ENCODE measurements around the gene CRCP. TPM values are rescaled to one million over a fixed set of nuclear protein-coding genes. Genes with fewer than 3 reads are reported as not detected.

The CRCP gene
- total RNA-seq, 1 donor from 2014 or later = 26.8 TPM

DNA sequence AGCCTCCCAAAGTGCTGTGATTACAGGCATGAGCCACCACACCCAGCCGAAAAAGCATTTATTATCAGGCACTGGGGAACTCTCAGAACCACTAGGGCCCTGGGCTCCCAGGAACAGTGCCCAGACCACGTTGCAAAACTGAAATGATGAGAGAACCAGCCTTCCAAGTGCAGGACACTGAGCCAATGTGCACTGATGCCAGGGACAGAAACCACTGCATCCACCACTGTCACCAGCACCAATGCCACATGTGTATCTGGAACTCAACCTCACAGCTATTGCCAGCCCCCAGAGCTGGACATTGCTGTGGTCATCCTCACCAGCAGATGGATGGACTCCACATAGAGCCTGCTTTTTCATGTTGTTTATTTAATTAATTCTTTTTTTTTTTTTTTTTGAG lies 62.3 kb downstream of the CRCP start:
- H3K27ac Mint-ChIP-seq (ENCODE audit: unreplicated experiment) = no peak overlapping the region
- Histone ChIP-seq H2AFZ (ENCODE audit: low read depth, low read length) (no peak overlapping the region), H3K4me2 (ENCODE audit: low read length) (no peak overlapping the region), H3K9ac (ENCODE audit: low read length) (no peak overlapping the region), H3K4me3 (ENCODE audit: insufficient read depth, low read depth, low read length) (no peak overlapping the region), H3K4me1 (ENCODE audit: insufficient read depth, low read length) (no peaks in the 10 kb centered on the region), H3K27ac (ENCODE audit: low read depth, low read length) (no peak overlapping the region), H4K20me1 (ENCODE audit: insufficient read depth, low read length) (no peaks in the 10 kb centered on the region), H3K27me3 (ENCODE audit: insufficient read depth, low read length) (no peaks in the 10 kb centered on the region), H3K9me3 (ENCODE audit: insufficient read depth, low read depth, low read length) (peaks cover 4% of the 10 kb centered on the region), H3K36me3 (ENCODE audit: insufficient read depth, low read length) (no peaks in the 10 kb centered on the region), H3K79me2 (ENCODE audit: insufficient read depth, low read length) (no peaks in the 10 kb centered on the region)
- no peak for DNase-seq (ENCODE audit: low read depth)
- no peaks in the 10 kb centered on the region for H3K4me1 Mint-ChIP-seq (ENCODE audit: low read depth, unreplicated experiment)
- H3K27me3 Mint-ChIP-seq (ENCODE audit: low read depth, unreplicated experiment) = no peaks in the 10 kb centered on the region
- H3K36me3 Mint-ChIP-seq (ENCODE audit: low read depth, unreplicated experiment) = no peaks in the 10 kb centered on the region
- H3K9me3 Mint-ChIP-seq (ENCODE audit: unreplicated experiment) = peaks cover 2% of the 10 kb centered on the region
- no peak for TF ChIP-seq EZH2 (IDR thresholded peaks at IDR 0.05; ENCODE audit: insufficient read depth, low read length)
- TF ChIP-seq, protein P1, sequence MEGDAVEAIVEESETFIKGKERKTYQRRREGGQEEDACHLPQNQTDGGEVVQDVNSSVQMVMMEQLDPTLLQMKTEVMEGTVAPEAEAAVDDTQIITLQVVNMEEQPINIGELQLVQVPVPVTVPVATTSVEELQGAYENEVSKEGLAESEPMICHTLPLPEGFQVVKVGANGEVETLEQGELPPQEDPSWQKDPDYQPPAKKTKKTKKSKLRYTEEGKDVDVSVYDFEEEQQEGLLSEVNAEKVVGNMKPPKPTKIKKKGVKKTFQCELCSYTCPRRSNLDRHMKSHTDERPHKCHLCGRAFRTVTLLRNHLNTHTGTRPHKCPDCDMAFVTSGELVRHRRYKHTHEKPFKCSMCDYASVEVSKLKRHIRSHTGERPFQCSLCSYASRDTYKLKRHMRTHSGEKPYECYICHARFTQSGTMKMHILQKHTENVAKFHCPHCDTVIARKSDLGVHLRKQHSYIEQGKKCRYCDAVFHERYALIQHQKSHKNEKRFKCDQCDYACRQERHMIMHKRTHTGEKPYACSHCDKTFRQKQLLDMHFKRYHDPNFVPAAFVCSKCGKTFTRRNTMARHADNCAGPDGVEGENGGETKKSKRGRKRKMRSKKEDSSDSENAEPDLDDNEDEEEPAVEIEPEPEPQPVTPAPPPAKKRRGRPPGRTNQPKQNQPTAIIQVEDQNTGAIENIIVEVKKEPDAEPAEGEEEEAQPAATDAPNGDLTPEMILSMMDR (IDR thresholded peaks at IDR 0.05; ENCODE audit: insufficient read depth, low read depth, low read length) = no peak
- no peak overlapping the region for H3K4me3 Mint-ChIP-seq (ENCODE audit: unreplicated experiment)
- FAIRE-seq = no peak

DNA sequence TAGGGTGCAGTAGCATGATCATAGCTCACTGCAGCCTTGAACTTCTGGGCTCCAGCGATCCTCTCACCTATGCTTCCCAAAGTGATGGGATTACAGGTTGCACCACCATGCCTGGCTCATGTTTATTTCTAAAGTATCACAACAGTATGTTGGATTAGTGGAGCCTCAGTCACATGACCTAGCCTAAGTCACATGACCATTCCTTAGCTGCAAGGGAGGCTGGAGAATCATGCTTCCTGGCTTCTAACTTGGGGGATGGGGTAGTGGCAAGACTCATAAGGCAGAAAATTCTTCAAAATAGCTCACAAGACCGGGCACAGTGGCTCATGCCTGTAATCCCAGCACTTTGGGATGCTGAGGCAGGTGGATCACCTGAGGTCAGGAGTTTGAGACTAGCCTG lies 63.6 kb downstream of the CRCP start:
- no peaks in the 10 kb centered on the region for H3K27me3 ChIP-seq (ENCODE audit: insufficient read depth, low read length)
- H3K79me2 ChIP-seq (ENCODE audit: insufficient read depth, low read length) = no peaks in the 10 kb centered on the region
- H3K27ac ChIP-seq (ENCODE audit: low read depth, low read length) = no peak overlapping the region
- no peaks in the 10 kb centered on the region for H3K4me1 Mint-ChIP-seq (ENCODE audit: low read depth, unreplicated experiment)
- H3K4me2 ChIP-seq (ENCODE audit: low read length) = no peak overlapping the region
- H3K36me3 ChIP-seq (ENCODE audit: insufficient read depth, low read length) = no peaks in the 10 kb centered on the region
- no peak overlapping the region for H3K4me3 Mint-ChIP-seq (ENCODE audit: unreplicated experiment)
- FAIRE-seq (no peak), DNase-seq (ENCODE audit: low read depth) (no peak)
- H3K4me3 ChIP-seq (ENCODE audit: insufficient read depth, low read depth, low read length) = no peak overlapping the region
- H4K20me1 ChIP-seq (ENCODE audit: insufficient read depth, low read length) = no peaks in the 10 kb centered on the region
- peaks cover 4% of the 10 kb centered on the region for H3K9me3 ChIP-seq (ENCODE audit: insufficient read depth, low read depth, low read length)
- H2AFZ ChIP-seq (ENCODE audit: low read depth, low read length) = no peak overlapping the region
- H3K36me3 Mint-ChIP-seq (ENCODE audit: low read depth, unreplicated experiment) = no peaks in the 10 kb centered on the region
- H3K27ac Mint-ChIP-seq (ENCODE audit: unreplicated experiment) = no peak overlapping the region
- no peaks in the 10 kb centered on the region for H3K27me3 Mint-ChIP-seq (ENCODE audit: low read depth, unreplicated experiment)
- H3K9ac ChIP-seq (ENCODE audit: low read length) = no peak overlapping the region
- TF ChIP-seq, protein P1 (IDR thresholded peaks at IDR 0.05; ENCODE audit: insufficient read depth, low read depth, low read length) = no peak
- no peak for TF ChIP-seq EZH2 (IDR thresholded peaks at IDR 0.05; ENCODE audit: insufficient read depth, low read length)
- H3K9me3 Mint-ChIP-seq (ENCODE audit: unreplicated experiment) = peaks cover under 1% of the 10 kb centered on the region
- H3K4me1 ChIP-seq (ENCODE audit: insufficient read depth, low read length) = no peaks in the 10 kb centered on the region

DNA sequence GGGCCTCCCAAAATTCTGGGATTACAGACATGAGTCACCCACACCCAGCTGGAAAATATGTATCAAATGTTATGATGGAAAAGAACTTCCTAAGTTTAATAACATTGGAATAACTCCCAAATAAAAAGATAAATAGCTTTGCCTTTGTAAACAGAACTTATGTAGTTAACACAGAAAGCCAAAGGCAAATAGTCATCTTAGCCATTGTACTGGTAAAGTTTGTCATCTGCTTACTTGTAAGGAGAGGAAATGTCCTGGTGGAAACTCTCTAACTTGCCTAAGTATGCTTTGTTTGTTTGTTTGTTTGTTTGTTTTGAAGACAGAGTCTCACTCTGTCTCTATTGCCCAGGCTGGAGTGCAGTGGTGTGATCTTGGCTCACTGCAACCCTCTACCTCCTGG lies 66.7 kb downstream of the CRCP start:
- Histone ChIP-seq H3K36me3 (ENCODE audit: insufficient read depth, low read length) (no peaks in the 10 kb centered on the region), H3K79me2 (ENCODE audit: insufficient read depth, low read length) (no peaks in the 10 kb centered on the region), H3K27ac (ENCODE audit: low read depth, low read length) (no peak overlapping the region), H3K27me3 (ENCODE audit: insufficient read depth, low read length) (no peaks in the 10 kb centered on the region), H3K4me3 (ENCODE audit: insufficient read depth, low read depth, low read length) (no peak overlapping the region), H3K9ac (ENCODE audit: low read length) (no peak overlapping the region), H3K4me1 (ENCODE audit: insufficient read depth, low read length) (peaks cover 2% of the 10 kb centered on the region), H3K4me2 (ENCODE audit: low read length) (no peak overlapping the region), H3K9me3 (ENCODE audit: insufficient read depth, low read depth, low read length) (peaks cover 4% of the 10 kb centered on the region), H2AFZ (ENCODE audit: low read depth, low read length) (no peak overlapping the region), H4K20me1 (ENCODE audit: insufficient read depth, low read length) (no peaks in the 10 kb centered on the region)
- TF ChIP-seq EZH2 (IDR thresholded peaks at IDR 0.05; ENCODE audit: insufficient read depth, low read length) = no peak
- TF ChIP-seq, protein P1 (IDR thresholded peaks at IDR 0.05; ENCODE audit: insufficient read depth, low read depth, low read length) = no peak
- Mint-ChIP-seq H3K9me3 (ENCODE audit: unreplicated experiment) (peaks cover 3% of the 10 kb centered on the region), H3K36me3 (ENCODE audit: low read depth, unreplicated experiment) (no peaks in the 10 kb centered on the region), H3K27ac (ENCODE audit: unreplicated experiment) (no peak overlapping the region), H3K4me3 (ENCODE audit: unreplicated experiment) (no peak overlapping the region), H3K4me1 (ENCODE audit: low read depth, unreplicated experiment) (peaks cover 9% of the 10 kb centered on the region), H3K27me3 (ENCODE audit: low read depth, unreplicated experiment) (no peaks in the 10 kb centered on the region)
- DNase-seq (ENCODE audit: low read depth) (no peak), FAIRE-seq (no peak)

Data from astrocyte (in vitro differentiated cells and primary cell).